NCI-H187 treated with DMSO at 0.1 percent for 48 hours (cell line): Measurements from ENCODE around the gene PRPF6.
A peak's percentile ranks its signal among the peaks of the same experiment; 100 is the strongest.
"Not testable (repeated sequence)": the region's sequence is repeated elsewhere in the genome, so short reads cannot be mapped to it uniquely, and the experiment has no call there.

Source experiments
- DNase-seq: peaks from one replicate; lab custom pipeline; 2025; lab: John Stamatoyannopoulos, UW

The PRPF6 gene

GRCh38 chr20:63973636-63974401, 7.1 kb upstream of the PRPF6 start:
- no peak for DNase-seq

GRCh38 chr20:63974402-63975200, 6.3 kb upstream of the PRPF6 start:
- DNase-seq = no peak

GRCh38 chr20:63976511-63976910, 4.4 kb upstream of the PRPF6 start:
- not testable (repeated sequence) for DNase-seq

GRCh38 chr20:63976980-63977738, 3.8 kb upstream of the PRPF6 start:
- no peak for DNase-seq

DNA sequence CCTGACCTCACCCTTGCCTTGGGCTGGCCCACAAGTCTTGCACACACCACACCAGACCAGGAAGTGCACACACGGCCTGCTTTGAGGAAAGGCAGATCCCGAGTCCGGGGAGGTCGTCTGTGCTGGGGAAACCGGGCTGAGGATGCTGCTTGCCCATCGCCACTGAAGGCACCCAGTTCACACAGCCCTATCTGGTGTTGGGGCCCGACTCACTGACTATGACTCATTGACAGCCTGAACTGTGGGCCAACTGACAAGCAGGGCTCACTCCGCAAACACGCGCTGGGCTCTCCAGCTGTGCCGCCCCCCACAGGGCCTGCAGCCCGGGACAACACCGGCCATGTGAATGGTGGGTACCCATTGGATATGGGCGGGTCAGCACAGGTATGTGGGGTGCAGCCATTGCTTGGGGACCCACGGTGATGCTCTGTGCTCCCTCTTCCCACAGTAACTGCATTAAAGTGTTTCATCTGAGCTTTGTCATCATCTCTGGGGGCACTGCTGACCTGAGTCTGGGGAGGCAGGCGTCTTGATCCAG, 3.1 kb upstream of the PRPF6 start:
- DNase-seq = no peak

GRCh38 chr20:63978319-63979228, 2.4 kb upstream of the PRPF6 start:
- DNase-seq = no peak

GRCh38 chr20:63979229-63979556, 1.7 kb upstream of the PRPF6 start:
- no peak for DNase-seq

DNA sequence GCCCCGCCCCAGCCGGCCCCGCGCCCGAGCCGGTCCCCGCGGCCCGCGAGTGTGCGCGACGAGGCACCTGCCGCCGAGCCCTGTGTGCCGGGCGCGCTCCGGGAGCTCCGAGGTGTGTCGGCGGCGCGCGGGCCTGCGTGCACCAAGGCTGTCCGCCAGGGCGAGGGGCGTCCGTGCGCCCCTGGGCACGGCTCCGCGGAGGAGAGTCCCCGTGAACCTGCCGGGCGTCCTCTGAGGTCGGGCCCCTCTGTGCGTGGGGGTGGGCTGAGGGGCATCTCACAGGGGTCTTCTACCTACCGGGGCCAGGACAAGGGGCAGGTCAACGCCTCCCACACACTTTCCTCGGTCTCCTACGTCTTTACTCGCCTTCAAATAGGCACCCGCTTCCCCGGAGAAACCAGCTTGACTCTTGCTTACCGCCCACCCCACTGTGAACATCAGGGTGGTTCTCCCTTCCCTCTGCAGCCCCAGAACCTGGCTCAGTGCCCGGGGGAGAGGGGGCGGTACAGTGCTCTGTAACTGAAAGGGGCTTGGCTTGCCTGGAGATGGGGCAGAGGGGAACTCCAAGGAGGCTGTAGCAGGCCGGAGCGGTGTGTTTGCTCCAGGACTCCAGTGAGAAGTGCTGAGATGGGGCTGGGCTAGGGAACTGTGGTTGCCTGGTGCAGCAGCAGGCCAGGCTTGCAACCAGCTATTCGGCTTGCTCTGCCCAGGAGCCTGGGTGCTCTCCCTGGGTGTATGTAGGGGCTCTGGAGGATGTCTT, 1.2 kb upstream of the PRPF6 start, which contains the start of gene SAMD10:
SAMD10 (minus strand) TSS at position 86 of the 760 bp plus-strand sequence. CDS start 175 bp downstream, outside the sequence.
- no peak for DNase-seq

DNA sequence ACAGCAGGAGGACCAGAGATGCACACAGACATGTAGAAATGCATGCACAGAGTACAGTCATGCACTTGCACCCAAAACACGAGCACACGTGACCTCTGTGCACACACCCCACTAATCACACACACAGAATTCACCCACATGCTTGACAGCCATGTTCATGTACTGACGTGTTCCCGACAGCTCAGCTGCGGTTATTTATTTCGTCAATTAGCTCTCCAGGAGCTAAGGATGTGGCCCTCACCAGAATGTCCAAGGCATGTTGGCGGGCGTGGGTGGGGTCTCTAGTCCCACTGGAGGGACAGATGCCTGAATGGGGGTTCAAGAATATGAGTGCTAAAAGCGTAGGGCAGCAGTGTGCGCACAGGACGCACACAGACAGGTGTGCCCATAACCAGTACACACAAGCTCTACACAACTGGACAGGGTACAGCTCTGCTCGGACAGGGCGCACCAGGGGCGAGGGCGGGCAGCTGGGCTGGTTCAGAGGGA, 571 bp upstream of the PRPF6 start:
- no peak for DNase-seq

GRCh38 chr20:63982937-63983336, 2.0 kb downstream of the PRPF6 start:
- DNase-seq = no peak

DNA sequence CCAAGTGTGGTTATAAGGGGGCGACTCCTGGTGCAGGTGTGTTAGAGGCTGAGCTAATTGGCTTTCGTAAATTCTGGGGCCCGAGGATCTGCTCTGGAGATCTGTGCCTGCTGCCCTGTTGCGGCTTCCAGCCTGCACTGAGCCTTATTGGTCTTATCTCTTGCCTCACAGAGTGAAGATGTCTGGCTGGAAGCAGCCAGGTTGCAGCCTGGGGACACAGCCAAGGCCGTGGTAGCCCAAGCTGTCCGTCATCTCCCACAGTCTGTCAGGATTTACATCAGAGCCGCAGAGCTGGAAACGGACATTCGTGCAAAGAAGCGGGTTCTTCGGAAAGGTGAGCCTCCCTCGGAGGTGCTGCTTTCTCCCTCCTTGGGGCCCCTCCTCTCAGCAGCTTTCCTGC, 20.0 kb downstream of the PRPF6 start:
- no peak for DNase-seq

DNA sequence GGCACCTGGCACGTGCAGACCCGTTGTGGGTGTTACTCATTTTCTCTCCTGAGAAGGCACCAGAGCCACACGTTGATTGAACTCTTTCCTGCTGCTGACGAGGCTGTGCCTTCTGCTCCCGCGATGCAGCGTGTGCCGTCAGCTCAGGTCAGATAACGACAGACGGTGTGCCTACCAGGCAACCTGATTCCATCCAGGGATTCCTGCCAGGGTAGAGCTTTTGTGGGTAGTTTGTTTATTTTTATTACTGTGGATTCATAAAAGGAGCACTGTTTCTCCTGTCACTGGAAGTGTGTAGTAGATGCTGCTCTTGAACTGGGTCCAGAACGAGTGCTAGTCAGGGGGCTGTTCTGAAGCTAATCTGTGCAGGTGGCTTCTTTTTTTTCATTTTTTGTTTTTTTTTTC, 20.7 kb downstream of the PRPF6 start:
- DNase-seq = peak; percentile 33

- DNase-seq = peak; percentile 92
Observed at GRCh38 chr20:64003960-64004725, 23.2 kb downstream of the PRPF6 start.

DNA sequence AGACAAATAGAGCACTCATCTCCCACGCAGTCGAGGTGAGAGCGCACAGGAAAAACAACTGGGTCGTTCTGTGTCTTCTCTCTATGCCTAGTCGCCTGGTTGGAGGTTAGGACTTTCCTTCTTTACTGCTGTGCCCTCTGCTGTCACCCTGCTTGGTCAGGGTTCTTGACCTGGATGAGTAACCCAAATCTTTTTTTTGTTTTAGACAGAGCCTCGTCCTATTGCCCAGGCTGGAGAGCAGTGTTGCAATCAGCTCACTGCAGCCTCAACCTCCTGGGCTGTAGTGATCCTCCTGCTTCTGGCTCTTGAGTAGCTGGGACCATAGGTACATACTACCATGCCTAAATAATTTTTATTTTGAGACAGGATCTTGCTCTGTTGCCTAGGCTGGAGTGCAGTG, 24.5 kb downstream of the PRPF6 start:
- DNase-seq = no peak

GRCh38 chr20:64006490-64006889, 25.6 kb downstream of the PRPF6 start:
- no peak for DNase-seq

DNA sequence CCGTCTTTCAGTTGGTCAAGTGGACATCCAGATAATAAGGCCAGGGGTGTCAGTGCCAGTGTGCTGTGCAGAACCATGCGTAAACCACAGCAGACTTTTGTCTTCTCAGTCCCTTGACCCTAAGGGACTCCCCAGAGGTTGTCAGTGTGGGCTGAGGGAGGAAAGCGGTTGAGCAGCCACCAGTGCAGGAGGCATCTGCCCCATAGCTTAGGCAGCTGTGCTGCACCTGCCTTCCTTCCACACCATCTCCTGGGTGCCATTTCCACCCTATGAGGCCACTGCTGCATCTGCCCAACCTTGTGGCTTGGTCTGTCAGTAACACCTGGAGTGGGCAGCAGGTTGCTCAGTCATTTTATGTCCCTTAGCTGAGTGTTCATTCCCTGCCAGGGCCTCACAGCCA, 26.0 kb downstream of the PRPF6 start:
- no peak for DNase-seq

DNA sequence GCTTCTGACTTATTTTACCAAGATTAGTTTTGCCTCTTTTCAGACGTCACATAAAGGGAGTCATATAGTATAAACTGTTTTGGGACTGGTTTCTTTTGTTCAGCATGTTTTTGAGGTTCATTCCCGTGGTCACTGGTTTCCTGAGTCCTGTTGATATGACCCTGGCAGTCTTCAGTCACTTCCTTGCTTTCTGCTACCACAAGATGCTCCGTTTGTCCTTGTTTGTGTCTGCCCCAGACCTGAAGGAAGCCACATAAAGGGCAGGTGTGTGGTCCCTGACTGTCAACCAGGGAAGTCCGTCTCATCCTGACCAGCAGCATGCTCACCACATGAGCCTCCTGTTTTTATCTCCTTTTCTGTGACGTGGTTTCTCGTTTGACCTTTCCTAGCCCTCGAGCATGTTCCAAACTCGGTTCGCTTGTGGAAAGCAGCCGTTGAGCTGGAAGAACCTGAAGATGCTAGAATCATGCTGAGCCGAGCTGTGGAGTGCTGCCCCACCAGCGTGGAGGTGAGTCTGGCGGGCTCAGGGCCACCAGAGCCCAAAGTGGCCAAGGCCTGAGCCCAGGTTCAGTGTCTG, 29.0 kb downstream of the PRPF6 start:
- DNase-seq = no peak

GRCh38 chr20:64010711-64011237, 29.8 kb downstream of the PRPF6 start:
- no peak for DNase-seq

DNA sequence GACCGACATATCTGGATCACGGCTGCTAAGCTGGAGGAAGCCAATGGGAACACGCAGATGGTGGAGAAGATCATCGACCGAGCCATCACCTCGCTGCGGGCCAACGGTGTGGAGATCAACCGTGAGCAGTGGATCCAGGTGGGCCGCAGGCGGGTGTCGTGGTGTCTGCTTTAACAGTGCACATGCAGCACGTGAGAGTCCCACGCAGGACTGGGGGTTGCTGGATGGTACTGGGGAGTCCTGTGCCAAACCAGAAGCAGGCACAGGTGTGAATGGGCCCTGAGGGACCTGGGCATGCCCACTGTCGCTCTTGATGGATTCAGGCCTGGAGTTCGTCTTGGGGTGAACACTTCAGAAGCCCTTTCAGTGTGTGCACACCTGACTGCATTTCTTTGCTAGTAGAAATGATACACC, 30.4 kb downstream of the PRPF6 start:
- DNase-seq = no peak
